Measurements from ENCODE around the gene PRR16.
A peak's percentile ranks its signal among the peaks of the same experiment; 100 is the strongest.

PRR16 gene

GRCh38 chr5:120517607-120518252 lies 53.6 kb downstream of the PRR16 start:
- DNase-seq: no peak

GRCh38 chr5:120518581-120518980 lies 54.5 kb downstream of the PRR16 start:
- no peak for DNase-seq

- no peak for DNase-seq
These were observed 63.2 kb downstream of the PRR16 start for GRCh38 chr5:120527251-120527650.

GRCh38 chr5:120528609-120529008 lies 64.5 kb downstream of the PRR16 start:
- no peak for DNase-seq

- DNase-seq: no peak
These were observed 65.3 kb downstream of the PRR16 start for GRCh38 chr5:120529386-120529785.

- no peak for DNase-seq
These were observed 67.1 kb downstream of the PRR16 start for GRCh38 chr5:120531215-120531614.

GRCh38 chr5:120532835-120533234 lies 68.7 kb downstream of the PRR16 start:
- DNase-seq: peak; percentile 27

- DNase-seq: no peak
These were observed 69.5 kb downstream of the PRR16 start for GRCh38 chr5:120533581-120533980.

- DNase-seq: no peak
These were observed 71.8 kb downstream of the PRR16 start for GRCh38 chr5:120535900-120536299.

- DNase-seq: no peak
These were observed 74.0 kb downstream of the PRR16 start for GRCh38 chr5:120538149-120538548.

- DNase-seq: no peak
These were observed 74.5 kb downstream of the PRR16 start for GRCh38 chr5:120538644-120539043.

- no peak for DNase-seq
These were observed 75.4 kb downstream of the PRR16 start for GRCh38 chr5:120539471-120539870.

GRCh38 chr5:120540097-120540496 lies 76.0 kb downstream of the PRR16 start:
- no peak for DNase-seq

- no peak for DNase-seq
These were observed 79.9 kb downstream of the PRR16 start for GRCh38 chr5:120544043-120544442.

- DNase-seq: no peak
These were observed 80.9 kb downstream of the PRR16 start for GRCh38 chr5:120545007-120545406.

- DNase-seq: no peak
These were observed 81.9 kb downstream of the PRR16 start for GRCh38 chr5:120545951-120546350.

- no peak for DNase-seq
These were observed 82.8 kb downstream of the PRR16 start for GRCh38 chr5:120546922-120547321.

- DNase-seq: no peak
These were observed 86.3 kb downstream of the PRR16 start for GRCh38 chr5:120550358-120550757.

- DNase-seq: no peak
These were observed 88.5 kb downstream of the PRR16 start for GRCh38 chr5:120552638-120553037.

GRCh38 chr5:120555345-120555744 lies 91.2 kb downstream of the PRR16 start:
- DNase-seq: no peak

GRCh38 chr5:120564013-120564412 lies 99.9 kb downstream of the PRR16 start:
- DNase-seq: no peak

- DNase-seq: no peak
These were observed 103.0 kb downstream of the PRR16 start for GRCh38 chr5:120567066-120567465.

GRCh38 chr5:120567921-120568320 lies 103.8 kb downstream of the PRR16 start:
- no peak for DNase-seq

- DNase-seq: no peak
These were observed 104.6 kb downstream of the PRR16 start for GRCh38 chr5:120568711-120569110.

- no peak for DNase-seq
These were observed 112.5 kb downstream of the PRR16 start for GRCh38 chr5:120576588-120576987.

All from hematopoietic multipotent progenitor cell treated with erythropoietin and hydrocortisone succinate and interleukin-3 and kit ligand, for 6 days (in vitro differentiated cells).